VCaP (cell line): ENCODE data around the gene LSR.
"Not testable (repeated sequence)": the region's sequence is repeated elsewhere in the genome, so short reads cannot be mapped to it uniquely, and the experiment has no call there.

Source experiments
- H3K27ac ChIP-seq: fragments of 450-650 bp; 2 replicates; pipeline ENCODE4 v1.5.1; 2017
- CTCF ChIP-seq: fragments of 450-650 bp; conservative IDR thresholded peaks from 2 replicates; pipeline ENCODE4 v1.5.1; 2017; ENCODE audit warnings: mild to moderate bottlenecking, moderate library complexity

LSR gene

DNA sequence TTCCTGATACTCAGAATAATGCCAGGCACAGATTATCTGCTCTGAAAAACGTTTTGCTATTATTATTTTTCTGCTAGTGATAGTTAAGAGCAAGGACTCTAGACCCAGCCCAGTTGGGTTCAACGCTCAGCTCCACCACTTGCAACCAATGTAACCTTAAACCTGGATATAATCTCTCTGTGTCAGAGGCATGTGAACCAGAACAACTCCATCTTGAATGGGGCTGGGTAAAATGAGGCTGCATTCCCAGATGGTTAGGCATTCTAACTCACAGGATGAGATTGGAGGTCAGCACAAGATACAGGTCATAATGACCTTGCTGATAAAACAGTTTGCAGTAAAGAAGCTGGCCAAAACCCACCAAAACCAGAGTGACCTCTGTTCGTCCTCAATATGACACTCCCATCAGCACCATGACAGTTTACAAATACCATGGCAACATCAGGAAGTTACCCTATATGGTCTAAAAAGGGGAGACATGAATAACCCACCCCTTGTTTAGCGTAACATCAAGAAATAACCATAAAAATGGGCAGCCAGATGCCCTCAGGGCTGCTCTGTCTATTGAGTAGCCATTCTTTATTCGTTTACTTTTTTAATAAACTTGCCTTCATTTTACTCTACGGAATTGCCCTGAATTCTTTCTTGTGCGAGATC lies 33.9 kb upstream of the LSR start:
- peak overlapping the region; percentile 97 for H3K27ac ChIP-seq
- no peak for TF ChIP-seq CTCF

- no peak for TF ChIP-seq CTCF
- no peak overlapping the region for H3K27ac ChIP-seq
Measured at GRCh38 chr19:35216016-35216832, 32.6 kb upstream of the LSR start.

DNA sequence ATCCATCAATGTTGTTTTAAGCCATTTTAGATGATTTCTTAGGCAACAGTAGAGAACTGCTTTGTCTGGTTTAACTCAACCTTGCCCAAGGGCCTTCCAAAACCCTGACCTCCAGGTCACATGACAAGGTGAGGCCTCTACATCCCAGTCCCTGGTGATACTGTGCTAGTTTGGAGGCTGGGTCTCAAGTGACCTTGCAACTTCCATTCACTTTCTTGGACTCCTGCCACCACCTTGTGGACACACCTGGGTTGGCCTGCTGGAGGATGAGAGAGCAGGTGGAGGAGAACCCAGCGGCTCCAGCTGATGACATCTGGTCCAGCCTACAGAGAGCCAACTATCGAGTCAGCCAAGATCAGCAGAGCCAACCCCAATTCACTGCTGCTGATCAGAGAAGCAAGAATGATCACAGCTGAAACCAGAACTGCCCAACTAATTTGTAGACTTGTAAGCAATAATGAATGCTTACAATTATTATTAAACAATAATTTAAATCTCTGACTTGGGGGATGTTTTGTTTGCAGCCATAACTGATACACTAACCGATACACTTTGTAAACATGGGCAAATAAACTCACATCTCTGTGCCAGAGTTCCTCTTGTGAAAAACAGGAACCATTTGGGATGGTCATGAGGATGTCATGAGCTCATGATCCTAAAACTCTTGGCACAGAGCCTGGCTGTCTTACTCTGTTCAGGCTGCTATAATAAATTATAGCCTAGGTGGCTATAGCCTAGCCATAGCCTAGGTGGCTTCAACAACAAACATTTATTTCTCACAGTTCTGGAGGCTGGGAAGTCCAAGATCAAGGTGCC lies 31.8 kb upstream of the LSR start:
- no peak overlapping the region for H3K27ac ChIP-seq
- TF ChIP-seq CTCF = no peak

DNA sequence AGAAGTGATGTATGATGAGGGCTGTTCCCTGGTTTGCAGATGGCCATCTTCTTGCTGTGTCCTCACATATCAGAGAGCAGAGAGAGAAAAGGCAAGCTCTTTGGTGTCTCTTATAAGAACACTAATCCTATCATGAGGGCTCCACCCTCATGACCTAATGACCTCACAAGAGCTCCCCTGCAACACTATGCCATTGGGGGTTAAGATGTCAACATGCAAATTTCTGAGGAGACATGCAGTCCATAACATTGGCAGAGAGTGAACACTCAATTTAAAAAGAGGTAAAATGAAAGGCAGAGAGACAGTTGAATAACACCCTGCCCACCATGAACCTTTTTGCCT lies 31.2 kb upstream of the LSR start:
- no peak for TF ChIP-seq CTCF

DNA sequence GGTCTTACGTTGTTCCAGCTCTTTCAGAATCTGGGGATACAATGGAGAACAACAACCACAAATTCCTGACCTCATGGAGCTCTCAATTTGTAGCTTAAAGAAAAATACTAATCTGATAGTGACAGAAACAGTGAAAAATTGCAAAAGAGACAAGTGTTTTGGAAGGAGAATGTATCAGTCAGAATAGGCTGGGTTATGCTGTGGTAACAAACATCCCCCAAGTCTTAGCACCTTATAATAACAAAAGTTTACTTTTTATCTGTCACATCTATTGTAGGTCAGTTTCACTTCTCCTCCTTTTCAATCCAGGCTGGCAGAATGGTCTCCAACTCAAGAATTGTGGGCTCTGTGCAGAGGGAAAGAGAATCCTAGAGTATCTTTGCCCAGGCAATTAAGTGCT lies 29.8 kb upstream of the LSR start:
- H3K27ac ChIP-seq = no peak overlapping the region
- no peak for TF ChIP-seq CTCF

More for the DNA sequence above, 31.2 kb upstream of the LSR start:
- H3K27ac ChIP-seq = no peak overlapping the region

GRCh38 chr19:35220315-35220921 lies 28.4 kb upstream of the LSR start:
- no peak overlapping the region for H3K27ac ChIP-seq
- TF ChIP-seq CTCF = no peak

GRCh38 chr19:35220973-35221590 lies 27.7 kb upstream of the LSR start:
- H3K27ac ChIP-seq = not testable (repeated sequence)
